Measurements from ENCODE around the gene LRRC28. TPM values are rescaled to one million over a fixed set of nuclear protein-coding genes. Genes with fewer than 3 reads are reported as not detected.
A peak's percentile ranks its signal among the peaks of the same experiment; 100 is the strongest.

The LRRC28 gene
- total RNA-seq, 1 donor from 2014 or later: 24.9 TPM

DNA sequence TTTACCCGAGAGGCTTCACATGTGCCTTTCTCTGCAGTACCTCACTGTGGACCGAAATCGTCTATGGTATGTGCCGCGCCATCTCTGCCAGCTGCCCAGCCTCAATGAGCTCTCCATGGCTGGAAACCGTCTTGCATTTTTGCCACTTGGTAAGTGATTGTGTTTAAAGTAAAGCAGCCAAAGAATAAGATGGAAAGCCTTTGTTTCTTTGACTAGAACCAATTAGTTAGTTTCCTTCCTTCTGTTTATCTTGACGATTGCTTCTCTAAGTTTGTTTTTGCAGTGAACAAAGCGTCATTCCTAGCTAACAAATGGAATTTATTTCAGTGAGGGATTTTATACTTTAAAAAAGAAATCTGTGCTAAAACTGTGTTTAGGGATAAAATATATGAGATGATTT is 82.7 kb downstream of the LRRC28 start:
- DNase-seq (ENCODE audit: low spot score in 2 of 2): no peak

DNA sequence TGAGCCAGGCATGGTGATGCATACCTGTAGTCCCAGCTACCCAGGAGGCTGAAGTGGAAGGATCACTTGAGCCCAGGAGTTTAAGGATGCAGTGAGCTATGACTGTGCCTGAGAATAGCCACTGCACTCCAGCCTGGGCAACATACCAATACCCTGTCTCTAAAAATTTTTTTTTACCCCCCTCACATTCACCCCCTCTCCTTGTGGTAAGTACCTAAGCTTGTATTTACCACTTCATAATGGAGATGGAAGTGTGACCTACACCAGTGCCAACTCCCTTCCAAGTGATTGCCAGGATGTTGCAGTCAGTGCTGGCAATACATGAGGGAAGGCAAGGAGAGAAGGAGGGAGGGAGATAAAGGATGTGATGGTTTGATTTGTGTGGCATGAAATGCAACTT is 84.2 kb downstream of the LRRC28 start:
- DNase-seq (ENCODE audit: low spot score in 2 of 2) (no peak), FAIRE-seq (no peak)

More for the DNA sequence above, 82.7 kb downstream of the LRRC28 start:
- FAIRE-seq: no peak

DNA sequence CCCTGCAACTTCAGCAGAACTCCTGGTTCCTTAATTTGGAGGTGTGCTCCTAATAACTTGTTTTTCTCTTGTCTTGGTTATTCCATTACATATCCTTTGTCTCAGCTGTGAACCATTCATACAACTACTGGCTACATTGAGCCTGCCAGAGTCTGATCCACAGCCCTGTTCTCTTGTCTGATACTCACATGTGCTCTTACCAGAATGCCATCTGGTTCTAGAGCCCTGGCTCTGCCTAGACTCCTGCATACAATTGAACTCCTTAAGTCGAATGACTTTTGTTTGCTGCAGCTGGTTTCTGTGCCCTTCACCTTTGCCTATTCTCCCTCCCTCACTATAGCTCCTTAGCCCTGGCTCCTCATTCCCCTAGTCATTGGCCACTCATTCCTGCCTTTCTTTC is 85.5 kb downstream of the LRRC28 start:
- FAIRE-seq: no peak

DNA sequence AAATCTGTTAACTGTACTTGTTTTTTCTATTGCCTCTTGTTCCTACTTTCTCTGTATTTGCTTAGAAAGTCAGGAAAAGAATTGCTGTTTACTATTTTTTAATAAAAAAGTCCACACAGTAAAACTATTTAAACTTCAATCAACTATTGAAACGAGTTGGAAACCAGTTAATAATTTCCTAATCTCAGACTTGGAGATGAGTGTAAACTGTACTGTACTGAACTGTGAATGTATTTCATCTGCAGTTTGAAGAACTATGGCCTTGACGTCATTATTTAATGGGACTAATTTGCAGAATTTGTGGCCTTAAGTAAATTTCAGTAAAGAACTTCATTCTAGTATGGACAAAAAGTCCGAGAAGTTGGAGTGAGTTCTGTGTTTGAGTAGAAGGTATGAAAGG is 89.1 kb downstream of the LRRC28 start:
- DNase-seq (ENCODE audit: low spot score in 2 of 2) (no peak), FAIRE-seq (no peak)

More for the DNA sequence above, 85.5 kb downstream of the LRRC28 start:
- DNase-seq (ENCODE audit: low spot score in 2 of 2): no peak

DNA sequence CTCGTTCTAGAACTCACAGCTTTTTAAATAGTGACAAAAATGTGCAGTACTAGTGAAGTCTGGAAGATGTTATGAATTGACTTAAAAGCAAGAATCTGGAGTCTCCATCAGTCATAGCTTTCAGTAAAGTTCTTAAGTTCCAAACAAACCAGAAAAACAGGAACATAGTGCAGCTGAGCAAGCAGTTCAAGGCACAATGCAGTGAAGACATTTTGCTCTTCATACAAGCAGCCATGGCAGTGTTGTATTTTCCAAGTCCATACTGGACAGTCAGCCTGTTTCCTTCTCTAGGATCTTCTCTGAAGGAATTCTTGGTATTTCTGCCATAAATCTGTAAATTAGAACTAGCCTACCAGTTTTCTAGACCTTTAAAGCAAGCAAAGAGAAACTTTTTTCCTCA is 90.5 kb downstream of the LRRC28 start:
- no peak for DNase-seq (ENCODE audit: low spot score in 2 of 2)
- FAIRE-seq: no peak

DNA sequence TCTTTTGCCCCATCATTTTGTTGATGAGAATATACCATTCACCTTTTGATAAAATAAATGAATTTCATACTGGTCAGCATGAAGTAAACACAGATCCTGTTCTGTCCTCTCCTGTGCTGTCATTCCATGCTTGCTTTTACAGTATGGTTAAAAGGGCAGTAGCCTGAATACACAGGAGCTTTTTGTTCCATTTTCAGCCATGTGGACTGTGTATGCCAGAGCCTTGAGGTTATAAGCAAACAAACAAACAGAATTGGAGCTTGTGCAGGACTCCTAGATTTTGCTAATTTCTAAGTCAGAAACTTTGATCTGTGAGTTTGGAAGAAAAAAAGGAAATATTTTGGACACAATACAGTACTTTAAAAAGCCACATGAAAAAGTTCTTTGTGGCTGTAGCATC is 91.9 kb downstream of the LRRC28 start:
- DNase-seq (ENCODE audit: low spot score in 2 of 2): no peak
- no peak for FAIRE-seq

DNA sequence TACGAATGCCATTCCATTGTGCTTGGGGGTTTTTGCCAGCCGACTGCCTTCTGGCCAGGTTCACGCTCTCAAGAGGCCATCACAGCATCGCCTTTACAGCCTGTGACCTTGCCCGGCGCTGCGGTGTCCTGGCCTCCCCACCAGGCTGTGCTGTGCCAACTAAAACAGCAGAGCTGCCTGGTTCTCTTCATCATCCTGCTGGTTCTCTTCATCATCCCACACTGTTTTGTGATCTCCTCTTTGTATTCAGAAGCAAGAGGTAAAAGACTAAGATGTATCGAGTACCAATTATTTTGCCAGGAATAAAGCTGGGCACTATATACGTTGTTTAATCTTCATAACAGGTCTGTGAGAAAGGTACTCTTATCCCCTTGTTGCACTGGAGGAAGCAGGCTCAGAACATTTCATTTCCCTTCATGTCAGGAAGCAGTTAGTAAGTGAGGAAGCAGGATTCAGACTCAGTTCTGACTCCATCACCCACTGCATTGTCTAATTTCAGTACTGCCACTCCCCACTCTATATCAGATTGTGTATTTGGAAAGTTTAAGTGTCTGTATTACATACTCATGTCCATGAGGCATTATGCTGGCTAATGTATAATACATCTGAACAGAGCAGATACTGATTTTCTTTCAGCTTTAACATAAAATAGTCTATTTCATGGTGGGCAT is 92.7 kb downstream of the LRRC28 start:
- no peak for FAIRE-seq
- peak in 1 of 2 donors; percentile 17 for DNase-seq (ENCODE audit: low spot score in 2 of 2)

DNA sequence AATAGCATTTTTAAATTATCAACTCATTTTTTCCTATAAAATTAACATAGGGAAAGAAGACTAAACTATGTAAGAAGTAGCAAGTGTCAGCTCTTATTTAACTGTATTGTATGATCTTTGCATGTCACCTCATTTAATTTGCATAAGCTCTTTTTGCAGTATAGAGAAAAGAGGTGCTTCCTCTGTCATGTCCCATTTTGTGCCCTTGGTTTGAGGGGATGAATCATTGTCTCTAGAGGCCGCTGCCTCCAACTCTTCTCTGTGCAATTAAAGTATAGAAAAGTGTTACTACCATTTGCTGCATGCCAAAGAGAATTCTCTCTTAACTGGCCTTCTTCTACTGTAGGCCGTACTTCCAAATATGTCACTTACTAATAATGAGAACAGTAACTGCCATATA is 93.4 kb downstream of the LRRC28 start:
- DNase-seq (ENCODE audit: low spot score in 2 of 2) (no peak), FAIRE-seq (no peak)

DNA sequence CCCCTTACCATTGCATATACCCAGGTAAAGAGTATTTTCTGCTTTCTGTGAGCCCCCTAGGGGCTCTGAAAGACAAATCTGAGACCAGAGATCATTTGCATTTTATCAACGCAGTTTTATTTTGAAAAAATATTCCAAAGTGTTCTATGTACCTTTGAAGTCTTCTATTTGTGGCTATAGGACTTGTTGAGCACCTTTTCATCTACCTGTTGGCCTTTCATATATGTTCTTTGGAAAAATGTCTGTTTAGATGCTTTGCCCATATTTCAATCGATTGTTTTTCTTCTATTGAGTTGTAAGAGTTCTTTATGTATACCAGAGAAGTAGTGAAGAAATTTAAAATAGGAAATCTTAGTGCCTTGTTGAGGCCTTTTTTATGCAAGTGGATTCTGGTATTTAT is 94.0 kb downstream of the LRRC28 start:
- no peak for FAIRE-seq
- DNase-seq (ENCODE audit: low spot score in 2 of 2): no peak

DNA sequence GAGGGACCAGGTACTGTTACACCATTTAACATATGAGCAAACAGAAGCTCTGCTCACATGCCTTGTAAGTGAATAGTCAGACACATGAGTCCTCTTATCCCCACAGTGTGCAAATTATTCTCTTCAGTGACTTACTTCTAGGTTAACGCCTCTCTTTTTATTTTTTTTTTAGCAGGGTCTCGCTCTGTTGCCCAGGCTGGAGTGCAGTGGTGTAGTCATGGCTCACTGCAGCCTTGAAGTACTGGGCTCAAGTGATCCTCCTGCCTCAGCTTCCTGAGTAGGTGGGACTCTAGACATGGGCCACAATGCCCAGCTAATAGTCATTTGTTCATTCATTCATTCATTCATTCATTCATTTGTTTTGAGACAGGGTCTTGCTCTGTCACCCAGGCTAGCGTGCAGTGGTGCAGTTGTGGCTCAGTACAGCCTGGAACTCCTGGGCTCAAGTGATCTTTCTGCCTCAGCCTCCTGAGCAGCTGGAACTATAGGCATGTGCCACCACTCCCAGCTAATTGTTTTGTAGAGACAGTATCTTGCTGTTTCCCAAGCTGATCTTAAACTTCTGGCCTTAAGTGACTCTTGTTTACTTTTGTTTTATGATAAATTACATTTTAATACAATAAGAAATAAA is 94.7 kb downstream of the LRRC28 start:
- FAIRE-seq (no peak), DNase-seq (ENCODE audit: low spot score in 2 of 2) (no peak)

DNA sequence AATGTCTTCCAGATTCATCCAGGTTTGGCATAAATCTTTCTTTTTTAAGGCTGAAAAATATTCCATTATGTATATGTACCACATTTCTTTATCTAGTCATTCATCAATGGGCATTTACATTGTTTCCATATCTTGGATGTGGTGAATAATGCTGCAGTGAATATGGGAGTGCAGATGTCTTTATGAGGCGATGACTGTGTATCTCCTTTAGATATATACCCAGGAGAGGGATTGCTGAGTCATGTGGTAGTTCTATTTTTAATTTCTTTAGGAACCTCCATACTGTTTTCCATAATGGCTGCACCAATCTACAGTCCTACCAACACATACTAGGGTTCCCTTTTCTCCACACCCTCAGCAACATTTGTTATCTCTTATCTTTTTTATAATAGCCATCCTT is 96.3 kb downstream of the LRRC28 start:
- DNase-seq (ENCODE audit: low spot score in 2 of 2): no peak
- no peak for FAIRE-seq

DNA sequence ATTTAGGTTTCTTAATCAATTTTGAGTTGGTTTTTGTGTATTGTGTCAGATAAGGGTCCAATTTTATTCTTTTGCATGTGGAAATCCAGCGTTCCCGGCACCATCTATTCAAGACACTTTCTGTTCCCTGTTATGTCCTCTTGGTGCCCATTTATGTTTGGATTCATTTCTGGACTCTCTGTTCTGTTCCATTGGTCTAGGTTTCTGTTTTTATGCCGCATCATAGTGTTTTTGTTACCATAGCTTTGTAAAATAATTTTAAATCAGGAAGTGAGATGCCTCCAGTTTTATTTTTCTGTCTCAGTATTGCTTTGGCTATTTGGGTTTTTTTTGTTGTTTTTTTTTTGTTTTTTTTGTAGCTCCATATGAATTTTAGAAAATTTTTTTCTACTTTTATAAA is 97.1 kb downstream of the LRRC28 start:
- no peak for FAIRE-seq
- no peak for DNase-seq (ENCODE audit: low spot score in 2 of 2)

DNA sequence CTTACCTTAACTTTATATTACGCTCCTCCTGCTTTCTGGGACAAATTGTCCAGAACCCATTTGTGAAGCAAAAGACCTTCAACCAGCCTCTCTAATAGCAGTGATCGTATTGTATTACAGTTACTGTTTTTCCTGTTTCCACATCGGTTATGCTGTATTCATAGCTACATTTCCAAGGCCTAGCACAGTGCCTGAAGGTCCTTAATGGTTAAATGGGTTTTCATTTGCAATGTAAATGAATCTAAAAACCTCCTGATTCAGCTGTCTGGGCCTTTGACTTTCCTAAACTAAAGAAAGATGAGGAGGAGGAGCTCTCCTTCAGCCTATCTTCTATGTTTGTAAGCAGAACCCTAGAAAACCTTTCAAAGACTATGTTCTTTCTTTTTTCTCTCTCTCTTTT is 99.1 kb downstream of the LRRC28 start:
- no peak for DNase-seq (ENCODE audit: low spot score in 2 of 2)
- no peak for FAIRE-seq

DNA sequence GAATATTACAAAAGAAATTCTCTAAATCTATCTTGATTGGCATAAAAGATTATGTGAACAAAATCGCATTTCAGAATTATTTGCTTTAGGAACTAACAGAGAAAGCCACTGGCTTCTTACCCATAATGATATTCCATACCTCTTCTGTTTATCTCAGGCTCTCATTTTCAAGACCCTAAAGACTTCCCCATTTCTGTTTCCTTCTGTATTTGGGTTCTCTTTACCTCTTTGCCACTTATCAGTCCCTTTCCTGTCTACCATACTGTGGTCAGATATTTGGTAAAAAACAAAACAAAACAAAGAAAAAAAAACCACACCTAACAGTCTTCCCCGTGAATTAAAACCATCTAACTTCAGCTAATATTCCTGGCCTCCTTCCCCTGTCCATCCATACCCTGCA is 108.5 kb downstream of the LRRC28 start:
- DNase-seq (ENCODE audit: low spot score in 2 of 2) (no peak), FAIRE-seq (no peak)

DNA sequence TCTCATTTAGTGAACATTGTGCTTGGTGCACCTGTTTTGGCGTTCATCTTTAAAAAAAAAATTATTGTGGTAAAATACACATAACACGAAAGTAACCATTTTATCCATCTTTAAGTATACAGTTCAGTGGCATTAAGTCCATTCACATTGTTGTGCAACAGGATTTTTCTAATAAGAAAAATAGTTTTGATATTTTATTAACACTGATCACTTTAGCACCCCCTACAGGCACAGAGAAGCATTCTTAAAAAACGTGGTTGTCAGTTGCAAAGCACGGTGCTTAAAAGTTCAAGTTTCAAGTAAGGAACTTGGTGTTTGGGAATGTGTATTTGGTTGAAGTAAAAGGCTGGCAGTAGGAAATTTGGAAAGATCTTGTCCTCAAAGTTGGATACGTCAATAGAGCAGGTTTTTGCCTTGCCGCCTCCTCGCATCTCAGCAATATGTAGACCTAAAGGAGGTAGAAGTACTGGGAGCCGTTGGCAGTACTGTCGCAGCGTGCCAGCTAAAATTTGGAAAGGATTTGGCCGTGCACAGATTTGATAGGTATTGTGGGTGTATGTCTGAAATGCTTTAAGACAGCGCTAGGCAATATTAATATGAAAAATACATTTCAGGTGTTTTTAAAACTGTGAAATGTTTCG is 110.4 kb downstream of the LRRC28 start:
- FAIRE-seq (no peak), DNase-seq (ENCODE audit: low spot score in 2 of 2) (no peak)

DNA sequence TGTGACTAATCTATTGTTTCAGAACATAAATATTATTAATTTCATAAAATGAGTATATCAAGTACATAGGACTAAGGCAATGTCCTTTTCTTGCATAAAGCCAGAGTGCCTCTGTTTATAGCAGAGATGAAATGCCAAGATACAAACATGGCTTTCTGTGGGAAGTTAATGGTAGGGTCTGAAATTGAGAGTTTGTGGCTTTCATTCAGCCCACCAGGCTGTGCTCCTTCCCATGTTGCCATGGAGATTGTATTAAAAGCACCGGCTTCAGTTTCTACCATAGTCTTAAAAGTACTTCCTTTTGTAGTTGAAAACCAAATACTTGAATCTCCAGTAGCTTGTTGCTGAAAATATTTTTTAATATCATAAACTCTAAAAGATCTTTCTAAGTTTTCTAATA is 114.0 kb downstream of the LRRC28 start:
- FAIRE-seq: no peak
- DNase-seq (ENCODE audit: low spot score in 2 of 2): no peak

DNA sequence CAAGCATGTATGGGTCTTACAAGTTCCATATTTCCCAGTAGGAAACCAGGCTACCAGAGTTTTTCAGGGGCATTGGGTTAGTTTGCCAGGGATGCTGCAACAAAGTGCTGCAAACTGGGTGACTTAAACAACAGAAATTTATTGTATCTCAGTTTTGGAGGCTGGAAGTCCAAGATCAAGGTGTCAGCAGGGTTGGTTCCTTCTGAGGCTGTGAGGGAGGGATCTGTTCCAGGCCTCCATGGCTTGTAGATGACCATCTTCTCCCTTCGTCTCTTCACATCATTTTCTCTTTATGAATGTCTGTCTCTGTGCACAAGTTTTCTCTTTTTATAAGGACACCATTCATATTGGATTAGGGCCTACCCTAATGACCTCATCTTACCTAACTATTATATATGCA is 114.7 kb downstream of the LRRC28 start:
- DNase-seq (ENCODE audit: low spot score in 2 of 2): no peak
- no peak for FAIRE-seq

DNA sequence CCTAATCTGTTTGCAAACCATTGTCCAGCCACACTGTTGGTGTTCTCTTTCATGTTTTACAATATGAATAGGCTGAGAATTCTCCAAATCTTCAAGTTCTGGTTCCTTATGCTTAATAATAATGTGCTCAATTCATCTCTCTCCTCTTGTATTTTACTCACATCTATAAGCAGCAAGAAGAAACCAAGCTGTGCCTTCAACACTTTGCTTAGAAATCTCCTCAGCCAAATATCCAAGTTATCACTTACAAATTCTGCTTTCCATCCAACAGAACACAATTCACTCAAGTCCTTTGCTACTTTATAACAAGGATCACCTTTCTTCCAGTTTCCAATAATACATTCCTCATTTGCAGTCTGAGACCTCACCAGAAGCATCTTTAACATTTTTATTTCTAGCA is 117.5 kb downstream of the LRRC28 start:
- DNase-seq (ENCODE audit: low spot score in 2 of 2) (no peak), FAIRE-seq (no peak)

DNA sequence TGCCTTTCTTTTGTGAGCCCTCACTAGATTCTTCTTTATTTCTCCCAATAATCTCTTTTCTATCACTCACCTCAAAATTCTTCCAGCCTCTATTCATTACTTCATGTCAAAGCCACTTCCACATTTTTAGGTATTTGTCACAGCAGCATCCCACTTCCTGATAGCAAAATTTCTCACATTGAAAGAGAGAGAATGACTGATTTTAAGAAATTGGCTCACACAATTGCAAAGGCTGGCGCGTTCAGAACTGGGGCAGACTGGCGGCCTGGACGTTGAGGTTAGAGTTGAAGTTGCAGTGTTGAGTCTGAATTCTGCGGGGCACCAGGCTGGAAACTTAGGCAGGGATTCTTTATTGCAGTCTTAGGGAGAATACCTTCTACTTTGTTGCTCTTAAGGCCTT is 117.9 kb downstream of the LRRC28 start:
- FAIRE-seq (no peak), DNase-seq (ENCODE audit: low spot score in 2 of 2) (no peak)

DNA sequence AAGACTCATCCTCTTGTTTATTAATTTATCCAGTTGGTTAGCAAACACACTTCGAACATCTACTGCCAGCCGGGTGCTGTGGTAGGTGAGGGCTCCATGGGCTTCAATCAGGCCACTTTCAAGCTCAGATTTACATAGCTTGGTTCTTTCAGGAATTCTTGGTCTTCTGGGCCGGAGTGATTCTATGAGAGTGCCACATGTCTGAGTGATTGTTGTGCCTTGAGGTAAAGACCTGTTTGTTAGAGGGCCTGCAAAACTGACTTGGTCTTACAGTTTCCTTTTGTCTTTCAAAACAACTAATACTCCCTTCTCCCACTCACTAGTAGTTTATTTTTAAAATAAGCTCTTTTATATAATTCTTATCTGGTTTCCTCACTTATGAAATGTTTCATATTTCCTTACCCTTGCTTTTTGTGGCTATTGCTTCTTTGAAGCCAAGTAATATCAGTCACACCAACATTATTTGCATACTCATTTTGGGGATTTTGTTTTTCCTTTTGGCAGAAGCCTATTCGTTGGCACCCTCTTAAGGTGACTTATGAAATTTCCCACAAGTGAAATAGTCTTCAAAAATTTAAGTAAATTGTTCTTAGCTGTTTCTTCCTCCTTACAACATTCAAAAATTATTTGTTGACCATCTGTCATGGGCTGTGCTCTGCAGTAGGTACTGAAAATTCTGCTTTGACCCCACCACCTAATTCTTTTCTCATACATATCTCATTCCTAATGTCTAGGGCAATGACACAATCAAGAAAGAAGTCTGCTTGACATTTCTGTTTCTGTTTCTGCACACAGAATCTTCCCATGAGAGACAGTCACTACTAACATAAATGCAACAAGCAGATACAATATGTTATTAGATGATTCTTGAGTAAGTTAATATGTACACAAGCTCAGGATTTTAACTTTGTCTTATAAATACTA is 120.2 kb downstream of the LRRC28 start:
- FAIRE-seq (no peak), DNase-seq (ENCODE audit: low spot score in 2 of 2) (no peak)
